ENCODE data around the gene PCNX3. TPM values are rescaled to one million over a fixed set of nuclear protein-coding genes. Genes with fewer than 3 reads are reported as not detected.

The PCNX3 gene
- total and polyA plus RNA-seq, 2 of the 13 experiments (the other 11 are each of a cell fraction or from before 2014, with no cell fraction given) = 16.2 to 23.0 TPM

GRCh38 chr11:65653229-65654225 is 38.0 kb downstream of the PCNX3 start (continued):
- TF ChIP-seq THAP8 (CRISPR knock-in tag; IDR thresholded peaks at IDR 0.05; ENCODE audit: borderline replicate concordance) = no peak
- peak; percentile 6; the same call in 1 of the 2 replicates for TF ChIP-seq RXRB (CRISPR knock-in tag; IDR thresholded peaks at IDR 0.05; ENCODE audit: borderline replicate concordance)
- TF ChIP-seq ZNF282 (IDR thresholded peaks at IDR 0.05; ENCODE audit: partially characterized antibody) = no peak
- no peak for TF ChIP-seq HNRNPK (IDR thresholded peaks at IDR 0.05; ENCODE audit: low read depth, low read length, poor library complexity, severe bottlenecking)
- 0 out of 2 replicates have a peak, but pooled peaks have one; percentile 28 for TF ChIP-seq ZNF607 (CRISPR knock-in tag; IDR thresholded peaks at IDR 0.05; ENCODE audit: borderline replicate concordance)
- TF ChIP-seq GFI1 (CRISPR knock-in tag; IDR thresholded peaks at IDR 0.05; ENCODE audit: borderline replicate concordance) = peak; percentile 98
- no peak for TF ChIP-seq ZNF263 (CRISPR knock-in tag; IDR thresholded peaks at IDR 0.05)
- no peak for TF ChIP-seq AGO2 (optimal IDR thresholded peaks at IDR 0.05; ENCODE audit: low read depth, low read length)
- peak; percentile 31 for TF ChIP-seq SALL1 (CRISPR knock-in tag; IDR thresholded peaks at IDR 0.05)
- TF ChIP-seq ZNF280D (CRISPR knock-in tag; IDR thresholded peaks at IDR 0.05) = no peak
- no peak for TF ChIP-seq XBP1 (CRISPR knock-in tag; IDR thresholded peaks at IDR 0.05)
- TF ChIP-seq ZNF513 (CRISPR knock-in tag; conservative IDR thresholded peaks at IDR 0.05) = no peak
- no peak for TF ChIP-seq E2F1 (CRISPR knock-in tag; IDR thresholded peaks at IDR 0.05)
- TF ChIP-seq MLLT10 (CRISPR knock-in tag; IDR thresholded peaks at IDR 0.05) = no peak
- peak; percentile 11; the same call in 1 of the 2 replicates for TF ChIP-seq ZC3H13 (CRISPR knock-in tag; IDR thresholded peaks at IDR 0.05)
- 0 out of 2 replicates have a peak, but pooled peaks have one; percentile 9 for TF ChIP-seq ZNF879 (CRISPR knock-in tag; IDR thresholded peaks at IDR 0.05)
- 0 out of 2 replicates have a peak, but pooled peaks have one; percentile 0 for TF ChIP-seq DMTF1 (CRISPR knock-in tag; IDR thresholded peaks at IDR 0.05)
